PFSK-1 (cell line): ENCODE measurements around the gene KCNH6.

ENCODE experiments used
- FOXP2 ChIP-seq: optimal IDR thresholded peaks from 2 replicates; pipeline ENCODE3; 2011; ENCODE audit warnings: borderline replicate concordance, control low read depth, inconsistent platforms; ENCODE audit not compliant: insufficient read depth; ENCODE audit errors: extremely low read length, extremely low read depth
- POLR2AphosphoS5 ChIP-seq: IDR thresholded peaks from 2 replicates; pipeline ENCODE4 v1.6.1; 2012; ENCODE audit warnings: low read depth, mild to moderate bottlenecking, control low read depth, low read length, moderate library complexity
- REST ChIP-seq, 2 experiments: IDR thresholded peaks; 2 replicates each; pipeline versions ENCODE4 v1.6.1 to v1.8.0; 2011 to 2012; ENCODE audit warnings: low read depth in 2 of 2, low read length in 2 of 2, control low read depth in 1 of 2, inconsistent platforms in 1 of 2, mild to moderate bottlenecking in 1 of 2, moderate library complexity in 1 of 2; ENCODE audit not compliant: insufficient read depth in 1 of 2
- SIN3A ChIP-seq: IDR thresholded peaks from 2 replicates; pipeline ENCODE4 v1.6.1; 2012; ENCODE audit warnings: mild to moderate bottlenecking, low read length, moderate library complexity, borderline replicate concordance; ENCODE audit not compliant: insufficient read depth
- TAF1 ChIP-seq: IDR thresholded peaks from 2 replicates; pipeline ENCODE4 v1.6.1; 2012; ENCODE audit warnings: low read length, control low read depth, borderline replicate concordance; ENCODE audit not compliant: insufficient read depth

GRCh38 chr17:63525190-63525946 lies 2.2 kb downstream of the KCNH6 start:
- no peak for TF ChIP-seq POLR2AphosphoS5
- no peak for TF ChIP-seq TAF1
- TF ChIP-seq REST (IDR thresholded peaks at IDR 0.05; ENCODE audit: insufficient read depth in 1 of 2, low read depth in 2 of 2, low read length in 2 of 2), result no peak
- no peak for TF ChIP-seq FOXP2
- TF ChIP-seq SIN3A, result no peak
